HCT116 (cell line): ENCODE measurements around the gene AVEN.

Source experiments
- CTCF ChIP-seq, 3 experiments: fragments of 200-600 bp in 1 of 3; sonication (generic) in 1 of 3; IDR thresholded peaks in 2 of 3; conservative IDR thresholded peaks in 1 of 3; 2 replicates each; pipeline ENCODE4 v1.5.1; 2012 to 2017; ENCODE audit warnings: low read depth in 2 of 3, low read length in 2 of 3, antibody characterized with exemption in 1 of 3, borderline replicate concordance in 1 of 3, control low read depth in 1 of 3, mild to moderate bottlenecking in 1 of 3, mixed read lengths in 1 of 3, mixed run types in 1 of 3, moderate library complexity in 1 of 3; ENCODE audit not compliant: insufficient read depth in 1 of 3
- EGR1 ChIP-seq: IDR thresholded peaks from 2 replicates; pipeline ENCODE4 v1.6.1; 2012; ENCODE audit warnings: low read depth
- EZH2 ChIP-seq: fragments of 200-600 bp; sonication (generic); IDR thresholded peaks from 2 replicates; pipeline ENCODE4 v1.6.1; 2017; ENCODE audit warnings: antibody characterized with exemption, mixed run types
- EZH2phosphoT487 ChIP-seq: fragments of 200-600 bp; IDR thresholded peaks from 2 replicates; pipeline ENCODE4 v1.6.1; 2018; ENCODE audit warnings: antibody characterized with exemption, borderline replicate concordance
- JUND ChIP-seq: IDR thresholded peaks from 2 replicates; pipeline ENCODE4 v1.6.1; 2012
- POLR2A ChIP-seq: IDR thresholded peaks from 2 replicates; pipeline ENCODE4 v1.7.0; 2011; ENCODE audit warnings: borderline replicate concordance; ENCODE audit not compliant: insufficient read depth, insufficient read length; ENCODE audit errors: extremely low read depth
- POLR2AphosphoS5 ChIP-seq: IDR thresholded peaks from 2 replicates; pipeline ENCODE4 v1.6.1; 2011; ENCODE audit warnings: mild to moderate bottlenecking, low read depth, low read length, moderate library complexity
- RAD21 ChIP-seq: IDR thresholded peaks from 2 replicates; pipeline ENCODE4 v1.6.1; 2012; ENCODE audit warnings: low read depth, mild to moderate bottlenecking
- YY1 ChIP-seq: IDR thresholded peaks from 2 replicates; pipeline ENCODE4 v1.6.1; 2011; ENCODE audit warnings: low read length, low read depth, moderate library complexity, mild to moderate bottlenecking; ENCODE audit not compliant: insufficient replicate concordance; ENCODE audit errors: extremely low read depth
- TF ChIP-seq, protein P1 (sequence below): IDR thresholded peaks from 2 replicates; pipeline ENCODE4 v1.6.1; 2012

DNA sequence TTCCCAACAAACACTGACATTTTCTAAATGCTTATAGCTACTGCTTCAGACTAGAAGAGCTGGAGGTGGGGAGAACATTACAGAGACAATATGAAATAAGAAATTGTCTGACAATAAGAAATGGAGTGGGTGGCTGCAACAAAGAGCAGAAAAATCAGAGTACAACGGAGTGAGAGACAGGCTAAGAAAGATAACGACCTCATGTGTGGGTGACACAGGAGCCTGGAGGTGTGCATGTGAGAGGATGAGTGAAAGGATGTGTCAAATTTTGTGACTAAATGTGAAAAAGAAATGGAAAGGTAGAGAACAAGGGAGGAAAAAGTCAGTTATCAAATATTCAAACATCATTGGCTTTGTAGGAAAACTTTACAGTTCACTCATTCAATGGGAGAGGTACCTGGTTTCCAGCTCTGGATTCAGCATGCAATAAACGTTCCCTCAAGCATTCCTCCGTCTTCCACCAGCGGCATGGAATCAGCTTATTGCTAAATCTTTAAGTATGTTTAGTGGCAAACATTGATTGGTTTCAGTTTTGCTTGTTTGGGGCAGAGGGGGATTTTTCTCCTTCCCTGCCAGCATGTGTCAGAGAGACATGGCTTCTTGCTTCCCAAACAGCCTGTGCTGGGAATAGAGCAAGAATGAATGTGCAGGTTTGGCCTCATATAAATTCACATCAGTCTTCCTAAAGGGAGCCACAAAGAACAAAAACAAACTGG, 174.5 kb downstream of the AVEN start:
- TF ChIP-seq POLR2A (no peak), CTCF (IDR thresholded peaks at IDR 0.05 in 2 of 3, conservative IDR thresholded peaks at IDR 0.05 in 1 of 3; ENCODE audit: borderline replicate concordance in 1 of 3, insufficient read depth in 1 of 3, low read depth in 2 of 3, low read length in 2 of 3) (no peak), POLR2AphosphoS5 (no peak), EGR1 (no peak), YY1 (no peak), EZH2 (no peak), RAD21 (no peak), JUND (no peak), EZH2phosphoT487 (no peak)
- TF ChIP-seq, protein P1, sequence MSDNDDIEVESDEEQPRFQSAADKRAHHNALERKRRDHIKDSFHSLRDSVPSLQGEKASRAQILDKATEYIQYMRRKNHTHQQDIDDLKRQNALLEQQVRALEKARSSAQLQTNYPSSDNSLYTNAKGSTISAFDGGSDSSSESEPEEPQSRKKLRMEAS, result no peak
